Measurements from ENCODE around the gene PLXNB3. TPM values are rescaled to one million over a fixed set of nuclear protein-coding genes. Genes with fewer than 3 reads are reported as not detected.

PLXNB3 gene
- total RNA-seq, 2 experiments from 2014 or later: not detected

DNA sequence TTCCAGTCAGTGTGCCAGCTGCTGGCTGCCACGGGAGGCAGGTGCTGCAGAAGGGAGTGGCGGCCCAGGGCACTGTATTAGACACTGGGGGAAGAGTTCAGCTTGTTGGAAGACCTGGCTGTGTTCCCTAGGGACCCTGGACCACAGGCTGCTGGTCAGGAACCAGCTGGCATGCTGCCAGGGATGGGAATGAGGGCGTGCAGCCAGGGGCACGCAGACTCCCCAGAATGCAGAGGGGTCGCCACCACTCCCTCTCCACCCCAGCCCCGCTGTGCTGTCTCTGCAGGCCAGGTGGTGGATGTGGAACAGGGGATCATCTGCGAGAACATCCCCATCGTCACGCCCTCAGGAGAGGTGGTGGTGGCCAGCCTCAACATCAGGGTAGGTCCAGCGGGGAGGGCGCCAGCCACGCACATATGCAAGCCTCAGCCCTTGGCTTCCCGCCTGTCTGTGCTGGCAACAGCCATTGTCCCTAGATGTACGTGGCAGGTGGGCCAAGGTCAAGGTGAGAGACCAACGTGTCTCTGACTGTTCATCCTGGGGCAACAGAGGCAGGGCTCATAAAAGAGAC, 27.1 kb upstream of the PLXNB3 start:
- TF ChIP-seq EZH2phosphoT487 (IDR thresholded peaks at IDR 0.05; ENCODE audit: borderline replicate concordance, low read depth, low read length) (no peak), CTCF (conservative IDR thresholded peaks at IDR 0.05; ENCODE audit: low read length) (no peak)
- Histone ChIP-seq H3K27ac (ENCODE audit: low read depth, low read length, poor library complexity, severe bottlenecking) (no peak overlapping the region), H3K9me2 (ENCODE audit: insufficient read depth, low read length) (no peaks in the 10 kb centered on the region), H3K79me2 (ENCODE audit: insufficient read depth, low read depth, low read length) (no peaks in the 10 kb centered on the region), H2AFZ (ENCODE audit: low read length) (no peak overlapping the region), H3K4me1 (ENCODE audit: insufficient read depth, low read length, poor library complexity, severe bottlenecking) (peaks cover 10% of the 10 kb centered on the region), H3K9me3 (ENCODE audit: low read length) (no peaks in the 10 kb centered on the region), H3K4me2 (ENCODE audit: low read length) (no peak overlapping the region), H4K20me1 (ENCODE audit: insufficient read depth, low read length) (no peaks in the 10 kb centered on the region), H3K36me3 (ENCODE audit: insufficient read depth, low read length) (no peaks in the 10 kb centered on the region), H3K4me3 (ENCODE audit: low read depth, low read length, poor library complexity, severe bottlenecking) (no peak overlapping the region)
- DNase-seq (ENCODE audit: low spot score): no peak
- no TSS peak for BruUV-seq (replicated peaks)
- ChIA-PET CTCF (ENCODE audit: unreplicated experiment) (no interaction called here), POLR2A (no interaction called here)
- intact Hi-C loops (cut with micrococcal nuclease; ENCODE audit: unreplicated experiment): no loop called here

GRCh38 chrX:153738056-153738605, 25.9 kb upstream of the PLXNB3 start:
- no peaks in the 10 kb centered on the region for H3K36me3 ChIP-seq (ENCODE audit: insufficient read depth, low read length)
- TF ChIP-seq CTCF (conservative IDR thresholded peaks at IDR 0.05; ENCODE audit: low read length): no peak
- TF ChIP-seq EZH2phosphoT487 (IDR thresholded peaks at IDR 0.05; ENCODE audit: borderline replicate concordance, low read depth, low read length): no peak
- POLR2A ChIA-PET: no interaction called here
- no peaks in the 10 kb centered on the region for H3K9me2 ChIP-seq (ENCODE audit: insufficient read depth, low read length)
- H3K4me3 ChIP-seq (ENCODE audit: low read depth, low read length, poor library complexity, severe bottlenecking): no peak overlapping the region
- no peak overlapping the region for H3K4me2 ChIP-seq (ENCODE audit: low read length)
- intact Hi-C loops (cut with micrococcal nuclease; ENCODE audit: unreplicated experiment): no loop called here
- no peaks in the 10 kb centered on the region for H3K79me2 ChIP-seq (ENCODE audit: insufficient read depth, low read depth, low read length)
- no peaks in the 10 kb centered on the region for H4K20me1 ChIP-seq (ENCODE audit: insufficient read depth, low read length)
- DNase-seq (ENCODE audit: low spot score): no peak
- H3K9me3 ChIP-seq (ENCODE audit: low read length): no peaks in the 10 kb centered on the region
- peaks cover 10% of the 10 kb centered on the region for H3K4me1 ChIP-seq (ENCODE audit: insufficient read depth, low read length, poor library complexity, severe bottlenecking)
- BruUV-seq (replicated peaks): no TSS peak
- CTCF ChIA-PET (ENCODE audit: unreplicated experiment): no interaction called here
- no peak overlapping the region for H3K27ac ChIP-seq (ENCODE audit: low read depth, low read length, poor library complexity, severe bottlenecking)
- H2AFZ ChIP-seq (ENCODE audit: low read length): no peak overlapping the region

DNA sequence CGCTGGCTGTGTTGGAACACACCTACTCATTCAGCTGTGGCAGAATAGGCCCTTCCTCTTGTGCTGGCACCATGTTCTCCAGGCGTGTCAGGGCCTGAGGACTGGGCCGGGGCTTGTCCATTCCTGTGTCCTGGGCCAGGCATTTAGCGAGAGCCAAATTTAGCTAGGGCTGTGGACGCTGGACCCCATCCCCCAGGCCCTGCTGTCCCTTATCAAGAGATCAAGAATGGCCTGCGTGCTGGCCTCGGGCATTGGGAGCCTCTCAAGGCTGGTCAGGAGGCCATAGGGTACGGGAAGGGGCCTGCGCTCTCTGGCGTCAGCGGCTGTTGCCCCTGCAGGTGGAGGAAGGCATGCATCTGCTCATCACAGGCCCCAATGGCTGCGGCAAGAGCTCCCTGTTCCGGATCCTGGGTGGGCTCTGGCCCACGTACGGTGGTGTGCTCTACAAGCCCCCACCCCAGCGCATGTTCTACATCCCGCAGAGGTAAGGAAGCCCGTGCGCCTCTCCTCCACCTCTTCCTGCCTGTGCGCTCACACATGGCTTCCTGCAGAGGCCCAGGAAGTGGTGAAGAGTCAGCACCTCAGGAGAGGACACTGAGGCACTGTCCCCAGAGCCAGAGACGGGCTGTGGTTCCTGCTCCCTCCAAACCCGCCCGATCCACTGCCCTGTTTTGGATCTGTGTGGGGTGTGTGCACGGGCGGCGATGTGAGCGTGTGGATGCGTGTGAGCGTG, 24.1 kb upstream of the PLXNB3 start:
- no peak overlapping the region for H2AFZ ChIP-seq (ENCODE audit: low read length)
- H3K9me3 ChIP-seq (ENCODE audit: low read length): no peaks in the 10 kb centered on the region
- TF ChIP-seq CTCF (conservative IDR thresholded peaks at IDR 0.05; ENCODE audit: low read length) (no peak), EZH2phosphoT487 (IDR thresholded peaks at IDR 0.05; ENCODE audit: borderline replicate concordance, low read depth, low read length) (no peak)
- CTCF ChIA-PET (ENCODE audit: unreplicated experiment): interaction anchor here (0.6 kb wide), 1 partner anchor 32 kb away, joined by 4 read pairs; no protein-coding TSS in a partner anchor
- H3K9me2 ChIP-seq (ENCODE audit: insufficient read depth, low read length): no peaks in the 10 kb centered on the region
- BruUV-seq (replicated peaks): no TSS peak
- intact Hi-C loops (cut with micrococcal nuclease; ENCODE audit: unreplicated experiment): no loop called here
- H3K79me2 ChIP-seq (ENCODE audit: insufficient read depth, low read depth, low read length): no peaks in the 10 kb centered on the region
- H3K27ac ChIP-seq (ENCODE audit: low read depth, low read length, poor library complexity, severe bottlenecking): no peak overlapping the region
- no peaks in the 10 kb centered on the region for H3K36me3 ChIP-seq (ENCODE audit: insufficient read depth, low read length)
- no peak overlapping the region for H3K4me3 ChIP-seq (ENCODE audit: low read depth, low read length, poor library complexity, severe bottlenecking)
- POLR2A ChIA-PET: interaction anchor here (0.7 kb wide), 1 partner anchor 792 kb away, joined by 3 read pairs; no protein-coding TSS in a partner anchor
- no peaks in the 10 kb centered on the region for H4K20me1 ChIP-seq (ENCODE audit: insufficient read depth, low read length)
- no peak overlapping the region for H3K4me2 ChIP-seq (ENCODE audit: low read length)
- DNase-seq (ENCODE audit: low spot score): no peak
- H3K4me1 ChIP-seq (ENCODE audit: insufficient read depth, low read length, poor library complexity, severe bottlenecking): peaks cover 8% of the 10 kb centered on the region

Measured in OCI-LY7 (cell line).